GM23338 (cell line): Measurements from ENCODE around the gene TAGLN3. TPM values are rescaled to one million over a fixed set of nuclear protein-coding genes. Genes with fewer than 3 reads are reported as not detected.

Source experiments
- ATAC-seq: fragments of 200-7000 bp; cut with Tn5 transposase; 3 replicates; pipeline ENCODE4 v1.9.1; 2020
- DNase-seq: peaks from one replicate; pipeline ENCODE4 v3.0.0-alpha.2; 2015; ENCODE audit warnings: low spot score
- H2AFZ ChIP-seq: fragments of 200-600 bp; sonication (generic); 2 replicates; pipeline ENCODE4 v1.8.0; 2016; ENCODE audit warnings: antibody characterized with exemption, mild to moderate bottlenecking, moderate library complexity
- H3F3A ChIP-seq: fragments of 200-600 bp; sonication (generic); replicated peaks from 2 replicates; pipeline ENCODE4 v1.8.0; 2017; ENCODE audit warnings: antibody characterized with exemption, mixed run types, low read depth
- H3K27ac ChIP-seq: fragments of 200-600 bp; sonication (generic); 2 replicates; pipeline ENCODE4 v1.6.1; 2016; ENCODE audit warnings: low read depth
- H3K27me3 ChIP-seq: fragments of 200-600 bp; sonication (generic); 2 replicates; pipeline ENCODE4 v1.8.0; 2016; ENCODE audit warnings: mild to moderate bottlenecking, mixed run types, moderate library complexity; ENCODE audit not compliant: insufficient read depth
- H3K36me3 ChIP-seq: fragments of 200-600 bp; sonication (generic); 2 replicates; pipeline ENCODE4 v1.8.0; 2016; ENCODE audit warnings: mild to moderate bottlenecking; ENCODE audit not compliant: insufficient read depth
- H3K4me1 ChIP-seq: fragments of 200-600 bp; sonication (generic); 2 replicates; pipeline ENCODE4 v1.8.0; 2016; ENCODE audit warnings: mild to moderate bottlenecking, moderate library complexity; ENCODE audit not compliant: insufficient read depth
- H3K4me2 ChIP-seq: fragments of 200-600 bp; sonication (generic); 2 replicates; pipeline ENCODE4 v1.7.1; 2017; ENCODE audit warnings: mixed run types
- H3K4me3 ChIP-seq: fragments of 200-600 bp; sonication (generic); 2 replicates; pipeline ENCODE4 v1.6.1; 2016; ENCODE audit warnings: mixed run types
- H3K79me2 ChIP-seq: fragments of 200-600 bp; sonication (generic); replicated peaks from 2 replicates; pipeline ENCODE4 v1.8.0; 2017; ENCODE audit warnings: mild to moderate bottlenecking; ENCODE audit not compliant: insufficient read depth
- H3K9me2 ChIP-seq: fragments of 200-600 bp; sonication (generic); 2 replicates; pipeline ENCODE4 v1.8.0; 2017; ENCODE audit not compliant: insufficient read depth
- H4K20me1 ChIP-seq: fragments of 200-600 bp; sonication (generic); replicated peaks from 2 replicates; pipeline ENCODE4 v1.8.0; 2017; ENCODE audit warnings: mild to moderate bottlenecking; ENCODE audit not compliant: insufficient read depth
- H3K27ac Mint-ChIP-seq: 2 replicates; pipeline ENCODE4 v1.8.0; 2020; ENCODE audit warnings: inconsistent platforms, mild to moderate bottlenecking, moderate library complexity, mixed read lengths
- H3K27me3 Mint-ChIP-seq: 3 replicates; pipeline ENCODE4 v1.8.0; 2022; ENCODE audit warnings: low read depth, mild to moderate bottlenecking, moderate library complexity, mixed read lengths, inconsistent platforms; ENCODE audit not compliant: insufficient read depth, poor library complexity
- H3K36me3 Mint-ChIP-seq: 3 replicates; pipeline ENCODE4 v1.8.0; 2021; ENCODE audit warnings: low read depth, mild to moderate bottlenecking, inconsistent platforms, moderate library complexity, mixed read lengths
- H3K4me1 Mint-ChIP-seq: 3 replicates; pipeline ENCODE4 v1.8.0; 2020; ENCODE audit warnings: mild to moderate bottlenecking, inconsistent platforms, mixed read lengths
- H3K4me3 Mint-ChIP-seq: 3 replicates; pipeline ENCODE4 v1.8.0; 2021; ENCODE audit warnings: moderate library complexity, mild to moderate bottlenecking, inconsistent platforms, mixed read lengths
- H3K9me3 Mint-ChIP-seq: 3 replicates; pipeline ENCODE4 v1.8.0; 2020; ENCODE audit warnings: moderate library complexity, mild to moderate bottlenecking, inconsistent platforms, mixed read lengths
- CREB1 ChIP-seq: fragments of 250-450 bp; sonication (Bioruptor Pico); IDR thresholded peaks from 2 replicates; pipeline ENCODE4 v1.5.0; 2020; ENCODE audit warnings: low read depth, mild to moderate bottlenecking, moderate library complexity
- NANOG ChIP-seq: IDR thresholded peaks from 2 replicates; pipeline ENCODE4 v1.6.1; 2016; ENCODE audit warnings: antibody characterized with exemption, borderline replicate concordance
- ZNF114 ChIP-seq: fragments of 250-450 bp; sonication (Bioruptor Pico); IDR thresholded peaks from 2 replicates; pipeline ENCODE4 v1.5.0; 2020; ENCODE audit warnings: mild to moderate bottlenecking, moderate library complexity
- polyA plus RNA-seq: library from polyadenylated mRNA; unstranded; fragments of >200 nt; fragmentation: Nextera tagmentation; extraction: Ambion mirVana; gene quantifications from 2 replicates; pipeline ENCODE4 v1.2.1, GENCODE V29; 2016
- total RNA-seq: library from RNA; depleted of rRNA; stranded (reverse); fragments of >200 nt; shearing (Covaris generic); gene quantifications from 2 replicates; pipeline ENCODE4 v1.2.3, GENCODE V29; 2014
- TF ChIP-seq, protein P1 (sequence below): fragments of 250-450 bp; sonication (Bioruptor Pico); IDR thresholded peaks from 2 replicates; pipeline ENCODE4 v1.5.0; 2020; ENCODE audit warnings: mild to moderate bottlenecking, moderate library complexity
- TF ChIP-seq, protein P2 (sequence below), 2 experiments: fragments of 200-600 bp in 1 of 2; sonication (generic) in 1 of 2; conservative IDR thresholded peaks; 2 replicates each; pipeline versions ENCODE4 v1.5.1 to v1.6.1; 2016 to 2017; ENCODE audit warnings: antibody characterized with exemption in 2 of 2, low read depth in 2 of 2, mild to moderate bottlenecking in 2 of 2, moderate library complexity in 1 of 2

TAGLN3 gene
- total and polyA plus RNA-seq, 2 experiments from 2014 or later, result 6.8 to 12.6 TPM

DNA sequence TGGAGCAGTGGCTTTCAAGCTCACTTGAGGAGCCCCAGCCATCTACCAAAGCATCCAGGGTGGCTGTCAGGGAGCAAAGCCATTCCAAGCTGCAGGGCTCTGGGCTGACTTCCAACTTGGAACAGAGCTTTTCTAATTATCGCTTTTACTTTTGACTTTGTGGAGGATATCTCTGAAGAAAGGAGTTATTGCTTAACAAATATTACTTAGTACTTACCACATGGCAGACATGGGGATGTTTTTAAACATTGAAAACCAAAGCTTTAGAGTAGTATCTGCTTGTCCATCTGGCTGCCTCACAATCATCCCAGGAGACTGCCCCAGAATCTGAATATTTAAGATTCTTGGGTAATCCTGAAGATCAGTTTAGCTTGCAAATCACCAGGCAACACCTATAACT, 8.9 kb downstream of the TAGLN3 start (continued):
- TF ChIP-seq NANOG (no peak), CREB1 (CRISPR knock-in tag) (no peak)
- TF ChIP-seq, protein P1, sequence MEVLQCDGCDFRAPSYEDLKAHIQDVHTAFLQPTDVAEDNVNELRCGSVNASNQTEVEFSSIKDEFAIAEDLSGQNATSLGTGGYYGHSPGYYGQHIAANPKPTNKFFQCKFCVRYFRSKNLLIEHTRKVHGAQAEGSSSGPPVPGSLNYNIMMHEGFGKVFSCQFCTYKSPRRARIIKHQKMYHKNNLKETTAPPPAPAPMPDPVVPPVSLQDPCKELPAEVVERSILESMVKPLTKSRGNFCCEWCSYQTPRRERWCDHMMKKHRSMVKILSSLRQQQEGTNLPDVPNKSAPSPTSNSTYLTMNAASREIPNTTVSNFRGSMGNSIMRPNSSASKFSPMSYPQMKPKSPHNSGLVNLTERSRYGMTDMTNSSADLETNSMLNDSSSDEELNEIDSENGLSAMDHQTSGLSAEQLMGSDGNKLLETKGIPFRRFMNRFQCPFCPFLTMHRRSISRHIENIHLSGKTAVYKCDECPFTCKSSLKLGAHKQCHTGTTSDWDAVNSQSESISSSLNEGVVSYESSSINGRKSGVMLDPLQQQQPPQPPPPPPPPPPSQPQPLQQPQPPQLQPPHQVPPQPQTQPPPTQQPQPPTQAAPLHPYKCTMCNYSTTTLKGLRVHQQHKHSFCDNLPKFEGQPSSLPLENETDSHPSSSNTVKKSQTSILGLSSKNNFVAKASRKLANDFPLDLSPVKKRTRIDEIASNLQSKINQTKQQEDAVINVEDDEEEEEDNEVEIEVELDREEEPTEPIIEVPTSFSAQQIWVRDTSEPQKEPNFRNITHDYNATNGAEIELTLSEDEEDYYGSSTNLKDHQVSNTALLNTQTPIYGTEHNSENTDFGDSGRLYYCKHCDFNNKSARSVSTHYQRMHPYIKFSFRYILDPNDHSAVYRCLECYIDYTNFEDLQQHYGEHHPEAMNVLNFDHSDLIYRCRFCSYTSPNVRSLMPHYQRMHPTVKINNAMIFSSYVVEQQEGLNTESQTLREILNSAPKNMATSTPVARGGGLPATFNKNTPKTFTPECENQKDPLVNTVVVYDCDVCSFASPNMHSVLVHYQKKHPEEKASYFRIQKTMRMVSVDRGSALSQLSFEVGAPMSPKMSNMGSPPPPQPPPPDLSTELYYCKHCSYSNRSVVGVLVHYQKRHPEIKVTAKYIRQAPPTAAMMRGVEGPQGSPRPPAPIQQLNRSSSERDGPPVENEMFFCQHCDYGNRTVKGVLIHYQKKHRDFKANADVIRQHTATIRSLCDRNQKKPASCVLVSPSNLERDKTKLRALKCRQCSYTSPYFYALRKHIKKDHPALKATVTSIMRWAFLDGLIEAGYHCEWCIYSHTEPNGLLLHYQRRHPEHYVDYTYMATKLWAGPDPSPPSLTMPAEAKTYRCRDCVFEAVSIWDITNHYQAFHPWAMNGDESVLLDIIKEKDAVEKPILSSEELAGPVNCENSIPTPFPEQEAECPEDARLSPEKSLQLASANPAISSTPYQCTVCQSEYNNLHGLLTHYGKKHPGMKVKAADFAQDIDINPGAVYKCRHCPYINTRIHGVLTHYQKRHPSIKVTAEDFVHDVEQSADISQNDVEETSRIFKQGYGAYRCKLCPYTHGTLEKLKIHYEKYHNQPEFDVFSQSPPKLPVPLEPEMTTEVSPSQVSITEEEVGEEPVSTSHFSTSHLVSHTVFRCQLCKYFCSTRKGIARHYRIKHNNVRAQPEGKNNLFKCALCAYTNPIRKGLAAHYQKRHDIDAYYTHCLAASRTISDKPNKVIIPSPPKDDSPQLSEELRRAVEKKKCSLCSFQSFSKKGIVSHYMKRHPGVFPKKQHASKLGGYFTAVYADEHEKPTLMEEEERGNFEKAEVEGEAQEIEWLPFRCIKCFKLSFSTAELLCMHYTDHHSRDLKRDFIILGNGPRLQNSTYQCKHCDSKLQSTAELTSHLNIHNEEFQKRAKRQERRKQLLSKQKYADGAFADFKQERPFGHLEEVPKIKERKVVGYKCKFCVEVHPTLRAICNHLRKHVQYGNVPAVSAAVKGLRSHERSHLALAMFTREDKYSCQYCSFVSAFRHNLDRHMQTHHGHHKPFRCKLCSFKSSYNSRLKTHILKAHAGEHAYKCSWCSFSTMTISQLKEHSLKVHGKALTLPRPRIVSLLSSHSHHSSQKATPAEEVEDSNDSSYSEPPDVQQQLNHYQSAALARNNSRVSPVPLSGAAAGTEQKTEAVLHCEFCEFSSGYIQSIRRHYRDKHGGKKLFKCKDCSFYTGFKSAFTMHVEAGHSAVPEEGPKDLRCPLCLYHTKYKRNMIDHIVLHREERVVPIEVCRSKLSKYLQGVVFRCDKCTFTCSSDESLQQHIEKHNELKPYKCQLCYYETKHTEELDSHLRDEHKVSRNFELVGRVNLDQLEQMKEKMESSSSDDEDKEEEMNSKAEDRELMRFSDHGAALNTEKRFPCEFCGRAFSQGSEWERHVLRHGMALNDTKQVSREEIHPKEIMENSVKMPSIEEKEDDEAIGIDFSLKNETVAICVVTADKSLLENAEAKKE (CRISPR knock-in tag), result no peak
- TF ChIP-seq, protein P2, sequence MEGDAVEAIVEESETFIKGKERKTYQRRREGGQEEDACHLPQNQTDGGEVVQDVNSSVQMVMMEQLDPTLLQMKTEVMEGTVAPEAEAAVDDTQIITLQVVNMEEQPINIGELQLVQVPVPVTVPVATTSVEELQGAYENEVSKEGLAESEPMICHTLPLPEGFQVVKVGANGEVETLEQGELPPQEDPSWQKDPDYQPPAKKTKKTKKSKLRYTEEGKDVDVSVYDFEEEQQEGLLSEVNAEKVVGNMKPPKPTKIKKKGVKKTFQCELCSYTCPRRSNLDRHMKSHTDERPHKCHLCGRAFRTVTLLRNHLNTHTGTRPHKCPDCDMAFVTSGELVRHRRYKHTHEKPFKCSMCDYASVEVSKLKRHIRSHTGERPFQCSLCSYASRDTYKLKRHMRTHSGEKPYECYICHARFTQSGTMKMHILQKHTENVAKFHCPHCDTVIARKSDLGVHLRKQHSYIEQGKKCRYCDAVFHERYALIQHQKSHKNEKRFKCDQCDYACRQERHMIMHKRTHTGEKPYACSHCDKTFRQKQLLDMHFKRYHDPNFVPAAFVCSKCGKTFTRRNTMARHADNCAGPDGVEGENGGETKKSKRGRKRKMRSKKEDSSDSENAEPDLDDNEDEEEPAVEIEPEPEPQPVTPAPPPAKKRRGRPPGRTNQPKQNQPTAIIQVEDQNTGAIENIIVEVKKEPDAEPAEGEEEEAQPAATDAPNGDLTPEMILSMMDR (conservative IDR thresholded peaks at IDR 0.05; ENCODE audit: low read depth in 2 of 2), result no peak

DNA sequence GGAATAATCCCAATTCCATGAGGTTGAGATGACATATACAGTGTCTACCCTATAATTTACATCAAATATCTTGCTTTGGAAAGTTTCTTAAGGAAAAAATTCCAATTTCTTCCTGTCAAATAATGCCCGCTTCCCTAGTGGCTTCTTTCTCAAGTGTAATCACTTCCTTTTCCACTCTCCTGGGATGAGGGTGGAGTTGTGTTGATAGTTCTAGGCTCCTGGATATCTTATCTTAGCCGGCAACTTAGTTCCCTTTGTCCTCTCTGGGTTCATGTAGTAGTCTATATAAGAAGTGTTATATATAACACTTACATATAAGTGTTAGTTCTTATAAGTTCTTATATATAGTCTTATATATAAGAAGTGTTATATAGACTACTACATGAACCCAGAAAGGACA, 10.9 kb downstream of the TAGLN3 start:
- no peak overlapping the region for H3K4me2 ChIP-seq
- H4K20me1 ChIP-seq, result no peaks in the 10 kb centered on the region; the same call in 1 of the 2 replicates
- Mint-ChIP-seq H3K4me1 (peaks cover 2% of the 10 kb centered on the region; the same call in 1 of the 3 replicates), H3K4me3 (no peak overlapping the region), H3K36me3 (peaks cover 7% of the 10 kb centered on the region; the same call in 2 of the 3 replicates), H3K27me3 (peaks cover 8% of the 10 kb centered on the region), H3K9me3 (no peaks in the 10 kb centered on the region), H3K27ac (no peak overlapping the region)
- no peaks in the 10 kb centered on the region for H3K9me2 ChIP-seq
- ATAC-seq (no peak), DNase-seq (no peak)
- no peaks in the 10 kb centered on the region for H3K27me3 ChIP-seq
- no peak overlapping the region for H3K27ac ChIP-seq
- H3K4me1 ChIP-seq, result no peaks in the 10 kb centered on the region; the same call in 1 of the 2 replicates
- no peaks in the 10 kb centered on the region for H3K79me2 ChIP-seq
- no peak overlapping the region for H3K4me3 ChIP-seq
- peaks cover 5% of the 10 kb centered on the region; the same call in 1 of the 2 replicates for H3K36me3 ChIP-seq
- no peaks in the 10 kb centered on the region for H3F3A ChIP-seq
- H2AFZ ChIP-seq, result no peak overlapping the region
- TF ChIP-seq, protein P2 (conservative IDR thresholded peaks at IDR 0.05; ENCODE audit: low read depth in 2 of 2), result no peak
- TF ChIP-seq ZNF114 (CRISPR knock-in tag), result no peak
